ENCODE measurements around the gene RNF5. TPM values are rescaled to one million over a fixed set of nuclear protein-coding genes. Genes with fewer than 3 reads are reported as not detected.
A peak's percentile ranks its signal among the peaks of the same experiment; 100 is the strongest.

RNF5 gene
- total and polyA plus RNA-seq, 9 of the 15 experiments (the other 6 are each of a cell fraction or from before 2014, with no cell fraction given) = 62.2 to 245 (median 129) TPM

GRCh38 chr6:32216285-32216684, 38.1 kb downstream of the RNF5 start (continued):
- TF ChIP-seq JUN (IDR thresholded peaks at IDR 0.05; ENCODE audit: borderline replicate concordance, low read depth, low read length) (no peak), JUN (CRISPR knock-in tag; IDR thresholded peaks at IDR 0.05; ENCODE audit: borderline replicate concordance) (no peak), CREB3 (tag; conservative IDR thresholded peaks at IDR 0.05; ENCODE audit: low read depth) (peak; percentile 68; the same call in 1 of the 2 replicates), MED1 (CRISPR knock-in tag; IDR thresholded peaks at IDR 0.05; ENCODE audit: borderline replicate concordance) (no peak), PML (IDR thresholded peaks at IDR 0.05; ENCODE audit: low read length) (no peak), ZNF75A (CRISPR knock-in tag; IDR thresholded peaks at IDR 0.05) (no peak), ADNP (tag; IDR thresholded peaks at IDR 0.05) (0 out of 2 replicates have a peak, but pooled peaks have one; percentile 37), PHF20 (IDR thresholded peaks at IDR 0.05; ENCODE audit: partially characterized antibody) (no peak), ZNF197 (CRISPR knock-in tag; IDR thresholded peaks at IDR 0.05; ENCODE audit: low read depth) (no peak), CEBPZ (IDR thresholded peaks at IDR 0.05; ENCODE audit: borderline replicate concordance, low read depth, low read length) (no peak), CBFB (CRISPR knock-in tag; IDR thresholded peaks at IDR 0.05) (no peak), ZNF124 (CRISPR knock-in tag; IDR thresholded peaks at IDR 0.05) (no peak), PATZ1 (CRISPR knock-in tag; IDR thresholded peaks at IDR 0.05; ENCODE audit: borderline replicate concordance) (no peak), NFIC (IDR thresholded peaks at IDR 0.05) (no peak), POLR2AphosphoS2 (IDR thresholded peaks at IDR 0.05; ENCODE audit: low read length) (no peak), MECOM (CRISPR knock-in tag; IDR thresholded peaks at IDR 0.05) (no peak), SP2 (IDR thresholded peaks at IDR 0.05; ENCODE audit: extremely low read depth, low read depth, low read length, poor library complexity, severe bottlenecking) (no peak), MTF1 (CRISPR knock-in tag; IDR thresholded peaks at IDR 0.05; ENCODE audit: borderline replicate concordance) (no peak), ZBTB7A (IDR thresholded peaks at IDR 0.05; ENCODE audit: borderline replicate concordance, control insufficient read depth, low read depth, low read length) (no peak), ZNF408 (CRISPR knock-in tag; IDR thresholded peaks at IDR 0.05; ENCODE audit: low read depth) (no peak), IFI16 (CRISPR knock-in tag; IDR thresholded peaks at IDR 0.05) (no peak), GATA2 (CRISPR knock-in tag; IDR thresholded peaks at IDR 0.05) (peak; percentile 24; the same call in 1 of the 2 replicates)
- TF ChIP-seq, protein P1, sequence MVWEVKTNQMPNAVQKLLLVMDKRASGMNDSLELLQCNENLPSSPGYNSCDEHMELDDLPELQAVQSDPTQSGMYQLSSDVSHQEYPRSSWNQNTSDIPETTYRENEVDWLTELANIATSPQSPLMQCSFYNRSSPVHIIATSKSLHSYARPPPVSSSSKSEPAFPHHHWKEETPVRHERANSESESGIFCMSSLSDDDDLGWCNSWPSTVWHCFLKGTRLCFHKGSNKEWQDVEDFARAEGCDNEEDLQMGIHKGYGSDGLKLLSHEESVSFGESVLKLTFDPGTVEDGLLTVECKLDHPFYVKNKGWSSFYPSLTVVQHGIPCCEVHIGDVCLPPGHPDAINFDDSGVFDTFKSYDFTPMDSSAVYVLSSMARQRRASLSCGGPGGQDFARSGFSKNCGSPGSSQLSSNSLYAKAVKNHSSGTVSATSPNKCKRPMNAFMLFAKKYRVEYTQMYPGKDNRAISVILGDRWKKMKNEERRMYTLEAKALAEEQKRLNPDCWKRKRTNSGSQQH (CRISPR knock-in tag; IDR thresholded peaks at IDR 0.05) = no peak

Measured in K562 (cell line).